ENCODE results near the gene CALHM4. TPM values are rescaled to one million over a fixed set of nuclear protein-coding genes. Genes with fewer than 3 reads are reported as not detected.

CALHM4 gene
- total and polyA plus RNA-seq, 2 experiments from 2014 or later = not detected

DNA sequence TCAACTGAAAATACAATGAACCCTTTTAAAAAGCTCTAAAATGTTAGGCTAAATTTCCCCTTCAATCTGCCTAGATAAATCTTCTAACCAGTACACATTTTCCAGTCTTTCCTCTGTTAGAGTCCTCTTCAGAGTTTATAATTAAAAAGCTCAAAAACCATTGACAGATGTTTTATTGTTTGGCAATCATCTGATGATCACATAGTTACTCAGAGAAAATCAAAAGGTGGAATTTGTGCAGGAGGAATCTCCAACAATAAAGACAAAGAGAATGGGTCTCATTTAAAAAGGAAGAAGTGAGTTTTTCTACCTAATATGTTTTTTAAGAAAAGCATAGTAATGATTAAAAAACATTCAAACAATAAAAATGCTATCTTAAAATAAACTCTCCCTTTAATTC is 11.1 kb upstream of the CALHM4 start (continued):
- TF ChIP-seq, protein P1, sequence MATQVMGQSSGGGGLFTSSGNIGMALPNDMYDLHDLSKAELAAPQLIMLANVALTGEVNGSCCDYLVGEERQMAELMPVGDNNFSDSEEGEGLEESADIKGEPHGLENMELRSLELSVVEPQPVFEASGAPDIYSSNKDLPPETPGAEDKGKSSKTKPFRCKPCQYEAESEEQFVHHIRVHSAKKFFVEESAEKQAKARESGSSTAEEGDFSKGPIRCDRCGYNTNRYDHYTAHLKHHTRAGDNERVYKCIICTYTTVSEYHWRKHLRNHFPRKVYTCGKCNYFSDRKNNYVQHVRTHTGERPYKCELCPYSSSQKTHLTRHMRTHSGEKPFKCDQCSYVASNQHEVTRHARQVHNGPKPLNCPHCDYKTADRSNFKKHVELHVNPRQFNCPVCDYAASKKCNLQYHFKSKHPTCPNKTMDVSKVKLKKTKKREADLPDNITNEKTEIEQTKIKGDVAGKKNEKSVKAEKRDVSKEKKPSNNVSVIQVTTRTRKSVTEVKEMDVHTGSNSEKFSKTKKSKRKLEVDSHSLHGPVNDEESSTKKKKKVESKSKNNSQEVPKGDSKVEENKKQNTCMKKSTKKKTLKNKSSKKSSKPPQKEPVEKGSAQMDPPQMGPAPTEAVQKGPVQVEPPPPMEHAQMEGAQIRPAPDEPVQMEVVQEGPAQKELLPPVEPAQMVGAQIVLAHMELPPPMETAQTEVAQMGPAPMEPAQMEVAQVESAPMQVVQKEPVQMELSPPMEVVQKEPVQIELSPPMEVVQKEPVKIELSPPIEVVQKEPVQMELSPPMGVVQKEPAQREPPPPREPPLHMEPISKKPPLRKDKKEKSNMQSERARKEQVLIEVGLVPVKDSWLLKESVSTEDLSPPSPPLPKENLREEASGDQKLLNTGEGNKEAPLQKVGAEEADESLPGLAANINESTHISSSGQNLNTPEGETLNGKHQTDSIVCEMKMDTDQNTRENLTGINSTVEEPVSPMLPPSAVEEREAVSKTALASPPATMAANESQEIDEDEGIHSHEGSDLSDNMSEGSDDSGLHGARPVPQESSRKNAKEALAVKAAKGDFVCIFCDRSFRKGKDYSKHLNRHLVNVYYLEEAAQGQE (IDR thresholded peaks at IDR 0.05; ENCODE audit: unreplicated experiment) = no peak
- TF ChIP-seq ZNF114 (CRISPR knock-in tag; IDR thresholded peaks at IDR 0.05) (no peak), ZNF462 (CRISPR knock-in tag; IDR thresholded peaks at IDR 0.05) (no peak), JUNB (IDR thresholded peaks at IDR 0.05; ENCODE audit: unreplicated experiment) (no peak), CREB1 (CRISPR knock-in tag; IDR thresholded peaks at IDR 0.05; ENCODE audit: low read depth) (no peak)

- no peak overlapping the region for H3K27ac ChIP-seq (ENCODE audit: low read depth)
- H2AFZ ChIP-seq = no peak overlapping the region
- H3K4me3 ChIP-seq = no peak overlapping the region
- Mint-ChIP-seq H3K27ac (no peak overlapping the region), H3K4me1 (peaks cover 8% of the 10 kb centered on the region; the same call in 2 of the 3 replicates), H3K36me3 (ENCODE audit: low read depth) (no peaks in the 10 kb centered on the region), H3K27me3 (ENCODE audit: insufficient read depth, low read depth, poor library complexity) (no peaks in the 10 kb centered on the region), H3K4me3 (no peak overlapping the region), H3K9me3 (no peaks in the 10 kb centered on the region)
- no peaks in the 10 kb centered on the region; the same call in 1 of the 2 replicates for H3K4me1 ChIP-seq (ENCODE audit: insufficient read depth)
- no peaks in the 10 kb centered on the region for H3K27me3 ChIP-seq (ENCODE audit: insufficient read depth)
- H3F3A ChIP-seq (replicated peaks; ENCODE audit: low read depth) = no peaks in the 10 kb centered on the region
- no peak for DNase-seq (ENCODE audit: low spot score)
- no peak overlapping the region for H3K4me2 ChIP-seq
- no peaks in the 10 kb centered on the region for H3K9me2 ChIP-seq (ENCODE audit: insufficient read depth)
- H3K79me2 ChIP-seq (replicated peaks; ENCODE audit: insufficient read depth) = no peaks in the 10 kb centered on the region
- ATAC-seq = no peak
- H3K36me3 ChIP-seq (ENCODE audit: insufficient read depth) = no peaks in the 10 kb centered on the region
- no peaks in the 10 kb centered on the region for H4K20me1 ChIP-seq (replicated peaks; ENCODE audit: insufficient read depth)
- TF ChIP-seq CTCF (conservative IDR thresholded peaks at IDR 0.05; ENCODE audit: low read depth in 2 of 2) (no peak), NANOG (IDR thresholded peaks at IDR 0.05; ENCODE audit: borderline replicate concordance) (no peak), ZNF114 (CRISPR knock-in tag; IDR thresholded peaks at IDR 0.05) (no peak)
These were observed 10.4 kb upstream of the CALHM4 start for GRCh38 chr6:116543149-116543548.

All from GM23338 (cell line).